Astrocyte of the cerebellum (primary cell): ENCODE results near the gene AUNIP.

ENCODE experiments used
- DNase-seq: peaks from one replicate; pipeline ENCODE4 v3.0.0-alpha.2; 2011; ENCODE audit warnings: low read depth
- H3K4me3 ChIP-seq: 2 replicates; pipeline ENCODE4 v1.5.1; 2011; ENCODE audit warnings: mild to moderate bottlenecking, low read depth, low read length, moderate library complexity
- in situ Hi-C: cut with HindIII; loops from 2 replicates; pipeline ENCODE4 v1.10.0; 2017; ENCODE audit warnings: low sequenced_read_pairs
- TF ChIP-seq, protein P1 (sequence below): IDR thresholded peaks from 2 replicates; pipeline ENCODE4 v1.5.1; 2012; ENCODE audit warnings: low read length, low read depth, moderate library complexity, mild to moderate bottlenecking; ENCODE audit errors: missing control alignments

The AUNIP gene

DNA sequence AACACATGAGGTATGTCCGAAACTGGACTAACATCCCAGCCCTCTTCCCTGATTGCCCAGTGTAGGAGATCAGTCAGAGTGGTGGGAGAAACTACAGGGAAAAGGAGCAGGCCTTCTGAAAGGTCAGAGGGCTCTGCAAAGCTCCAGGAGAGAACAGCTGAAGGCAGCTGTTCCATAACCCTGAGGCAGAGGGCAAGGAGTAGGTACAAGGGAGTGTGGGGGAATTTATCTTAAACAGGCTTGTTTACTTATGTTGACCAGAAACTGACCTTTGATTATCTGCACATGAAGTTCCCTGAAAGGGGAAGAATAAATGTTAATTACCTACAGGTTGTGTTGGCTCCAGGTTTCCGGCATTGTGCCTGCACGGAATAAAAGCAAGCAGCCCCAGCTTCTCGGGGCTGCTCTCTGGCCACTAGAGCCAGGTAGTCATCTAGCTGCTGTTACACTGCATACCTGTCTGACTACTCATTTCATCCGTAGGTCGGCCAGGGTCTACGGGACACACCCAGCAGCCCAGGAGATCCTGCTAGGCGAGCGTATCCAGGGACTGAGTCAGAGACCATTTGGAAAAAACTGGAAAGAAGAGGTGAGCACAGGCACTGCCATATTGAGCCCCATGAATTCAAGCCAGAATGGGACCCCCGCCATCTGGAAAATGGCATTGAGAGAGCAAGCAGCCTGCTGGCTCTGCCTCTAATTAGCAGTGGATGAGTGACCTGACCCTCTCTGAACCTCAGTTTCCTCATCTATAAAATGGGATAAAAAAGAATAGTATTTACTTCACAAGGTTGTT is 31.2 kb upstream of the AUNIP start:
- no peak for DNase-seq
- in situ Hi-C loops: no loop called here
- TF ChIP-seq, protein P1, sequence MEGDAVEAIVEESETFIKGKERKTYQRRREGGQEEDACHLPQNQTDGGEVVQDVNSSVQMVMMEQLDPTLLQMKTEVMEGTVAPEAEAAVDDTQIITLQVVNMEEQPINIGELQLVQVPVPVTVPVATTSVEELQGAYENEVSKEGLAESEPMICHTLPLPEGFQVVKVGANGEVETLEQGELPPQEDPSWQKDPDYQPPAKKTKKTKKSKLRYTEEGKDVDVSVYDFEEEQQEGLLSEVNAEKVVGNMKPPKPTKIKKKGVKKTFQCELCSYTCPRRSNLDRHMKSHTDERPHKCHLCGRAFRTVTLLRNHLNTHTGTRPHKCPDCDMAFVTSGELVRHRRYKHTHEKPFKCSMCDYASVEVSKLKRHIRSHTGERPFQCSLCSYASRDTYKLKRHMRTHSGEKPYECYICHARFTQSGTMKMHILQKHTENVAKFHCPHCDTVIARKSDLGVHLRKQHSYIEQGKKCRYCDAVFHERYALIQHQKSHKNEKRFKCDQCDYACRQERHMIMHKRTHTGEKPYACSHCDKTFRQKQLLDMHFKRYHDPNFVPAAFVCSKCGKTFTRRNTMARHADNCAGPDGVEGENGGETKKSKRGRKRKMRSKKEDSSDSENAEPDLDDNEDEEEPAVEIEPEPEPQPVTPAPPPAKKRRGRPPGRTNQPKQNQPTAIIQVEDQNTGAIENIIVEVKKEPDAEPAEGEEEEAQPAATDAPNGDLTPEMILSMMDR: no peak
- no peak overlapping the region for H3K4me3 ChIP-seq

DNA sequence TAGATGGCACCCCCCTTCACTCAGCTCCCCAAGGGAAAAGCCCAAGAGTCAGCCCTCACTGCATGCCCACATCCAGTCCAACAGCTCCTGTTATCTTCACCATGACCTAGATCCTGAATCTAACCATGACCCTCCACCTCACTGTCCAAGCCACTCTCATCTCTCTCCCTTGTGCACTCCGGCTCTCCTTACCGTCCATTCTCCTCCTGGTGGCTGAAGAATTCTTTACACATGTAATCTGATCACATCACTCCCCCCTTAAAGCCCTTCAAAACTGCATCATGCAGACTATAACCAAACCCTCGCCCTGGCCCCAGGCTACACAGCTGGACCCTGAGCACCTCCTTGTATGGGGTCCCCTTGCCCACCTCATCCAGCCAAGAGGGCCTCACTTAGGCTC is 30.2 kb upstream of the AUNIP start:
- in situ Hi-C loops: no loop called here
- TF ChIP-seq, protein P1: peak; percentile 33
- no peak for DNase-seq
- no peak overlapping the region for H3K4me3 ChIP-seq

DNA sequence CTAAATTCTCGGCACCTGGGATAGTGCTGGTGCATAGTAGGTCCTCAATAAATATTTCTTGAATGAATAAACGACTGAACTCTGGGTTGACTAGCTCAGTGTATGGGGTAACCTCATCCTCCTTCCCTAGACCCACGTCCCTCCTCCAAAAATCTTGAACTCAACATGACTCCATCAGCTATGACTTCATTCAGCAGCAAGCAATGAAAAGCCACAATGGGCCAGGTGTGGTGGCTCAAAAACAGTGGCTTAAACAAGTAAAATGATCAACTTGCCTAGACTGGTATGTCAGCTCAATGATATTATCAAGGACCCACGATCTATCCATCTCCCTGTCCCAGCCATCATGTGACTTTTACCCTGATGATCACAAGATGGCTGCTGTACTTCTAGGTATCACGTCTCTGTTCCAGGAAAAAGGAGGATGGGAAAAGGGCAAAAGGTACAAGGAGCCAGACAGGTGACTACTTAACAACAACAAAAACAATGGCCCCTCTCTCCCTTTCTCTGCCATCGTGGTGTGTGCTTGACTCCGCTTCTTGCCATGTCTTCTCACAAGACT is 29.2 kb upstream of the AUNIP start:
- in situ Hi-C loops: no loop called here
- no peak for DNase-seq
- TF ChIP-seq, protein P1: no peak

DNA sequence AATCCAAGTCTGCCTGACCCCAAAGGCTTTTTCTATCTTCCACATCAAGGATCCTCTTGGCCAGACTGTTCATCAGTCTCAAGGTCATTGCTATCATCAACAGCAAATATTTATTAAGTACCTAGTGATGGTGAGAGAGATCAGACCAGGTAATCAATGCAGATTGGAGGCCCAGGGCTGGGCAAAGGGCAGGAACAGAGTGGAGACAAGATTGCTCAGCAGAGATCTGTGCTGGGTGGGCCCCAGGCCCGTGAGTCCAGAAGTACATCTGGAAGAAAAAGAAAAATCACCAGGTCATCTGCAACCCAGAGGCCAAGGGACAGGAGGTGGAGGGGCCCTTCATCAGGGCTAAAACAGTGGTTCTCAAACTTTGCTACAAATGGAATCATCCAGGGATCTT is 26.3 kb upstream of the AUNIP start:
- no peak for DNase-seq
- TF ChIP-seq, protein P1: no peak
- in situ Hi-C loops: no loop called here
- H3K4me3 ChIP-seq: no peak overlapping the region

More for the DNA sequence above, 29.2 kb upstream of the AUNIP start:
- no peak overlapping the region for H3K4me3 ChIP-seq

DNA sequence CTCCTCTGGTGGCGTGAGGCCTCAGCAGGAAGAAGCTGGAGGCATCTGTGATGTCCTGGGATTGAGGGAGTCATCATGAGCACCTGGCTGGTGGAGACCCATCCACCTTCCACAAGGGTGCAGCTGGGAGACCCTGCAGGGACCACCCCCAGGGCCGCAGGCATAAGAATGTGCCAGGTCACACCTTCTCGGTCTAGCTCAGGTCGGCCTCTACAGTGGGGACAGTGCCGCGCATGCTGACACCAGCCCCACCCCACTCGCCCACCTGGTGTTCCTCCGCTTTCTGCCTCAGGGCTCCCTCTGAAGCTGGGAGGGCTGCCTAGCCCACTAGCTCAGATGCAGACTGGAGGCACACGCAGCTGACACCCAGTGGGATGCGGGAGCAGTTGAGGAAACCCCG is 22.0 kb upstream of the AUNIP start:
- in situ Hi-C loops: no loop called here
- no peak overlapping the region for H3K4me3 ChIP-seq
- TF ChIP-seq, protein P1: no peak
- DNase-seq: no peak

DNA sequence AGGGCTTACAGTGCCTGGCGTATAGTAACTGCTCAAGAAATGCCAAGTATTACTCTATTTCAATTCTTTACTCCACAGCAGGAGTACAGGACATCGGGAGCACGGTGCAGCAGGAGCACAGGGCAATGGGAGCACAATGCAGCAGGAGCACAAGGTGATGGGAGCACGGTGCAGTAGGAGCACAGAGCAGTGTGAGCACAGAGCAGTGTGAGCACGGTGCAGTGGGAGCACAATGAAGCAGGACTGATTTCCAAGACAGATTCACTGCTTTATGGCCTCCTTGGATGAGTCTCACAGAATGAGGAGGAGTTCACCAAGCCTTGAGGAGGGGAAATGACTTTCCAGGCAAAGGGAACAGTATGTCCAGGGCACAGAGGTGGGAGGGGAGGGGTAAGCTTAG is 21.3 kb upstream of the AUNIP start:
- no peak overlapping the region for H3K4me3 ChIP-seq
- TF ChIP-seq, protein P1: no peak
- DNase-seq: no peak
- in situ Hi-C loops: no loop called here
